ENCODE data around the gene C5orf58. TPM values are rescaled to one million over a fixed set of nuclear protein-coding genes. Genes with fewer than 3 reads are reported as not detected.

The C5orf58 gene
- total and polyA plus RNA-seq, 9 of the 15 experiments (the other 6 are each of a cell fraction or from before 2014, with no cell fraction given): 1.5 to 7.6 (median 5.3) TPM

DNA sequence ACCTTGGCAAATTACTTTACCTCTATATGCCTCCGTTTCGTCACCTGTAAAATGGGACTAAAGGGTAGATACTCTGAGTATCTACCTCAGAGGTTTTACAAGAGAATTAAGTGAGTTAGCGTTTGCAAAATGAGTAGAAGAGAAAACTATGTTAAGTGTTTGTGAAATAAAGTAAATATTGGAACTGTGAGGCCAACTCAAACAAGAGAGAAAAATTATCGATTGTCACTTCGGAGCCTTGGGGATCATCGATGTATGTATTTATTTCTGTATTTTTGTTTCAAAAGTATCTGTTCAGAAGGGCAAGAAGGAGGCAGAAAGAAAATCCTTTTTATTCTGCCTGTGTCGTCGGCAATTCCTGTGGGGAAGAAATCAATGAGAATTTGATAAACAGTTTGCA is 25.8 kb upstream of the C5orf58 start (continued):
- TF ChIP-seq HMG20B (CRISPR knock-in tag; IDR thresholded peaks at IDR 0.05) (no peak), NCOA2 (IDR thresholded peaks at IDR 0.05; ENCODE audit: partially characterized antibody in 2 of 2) (no peak)

DNA sequence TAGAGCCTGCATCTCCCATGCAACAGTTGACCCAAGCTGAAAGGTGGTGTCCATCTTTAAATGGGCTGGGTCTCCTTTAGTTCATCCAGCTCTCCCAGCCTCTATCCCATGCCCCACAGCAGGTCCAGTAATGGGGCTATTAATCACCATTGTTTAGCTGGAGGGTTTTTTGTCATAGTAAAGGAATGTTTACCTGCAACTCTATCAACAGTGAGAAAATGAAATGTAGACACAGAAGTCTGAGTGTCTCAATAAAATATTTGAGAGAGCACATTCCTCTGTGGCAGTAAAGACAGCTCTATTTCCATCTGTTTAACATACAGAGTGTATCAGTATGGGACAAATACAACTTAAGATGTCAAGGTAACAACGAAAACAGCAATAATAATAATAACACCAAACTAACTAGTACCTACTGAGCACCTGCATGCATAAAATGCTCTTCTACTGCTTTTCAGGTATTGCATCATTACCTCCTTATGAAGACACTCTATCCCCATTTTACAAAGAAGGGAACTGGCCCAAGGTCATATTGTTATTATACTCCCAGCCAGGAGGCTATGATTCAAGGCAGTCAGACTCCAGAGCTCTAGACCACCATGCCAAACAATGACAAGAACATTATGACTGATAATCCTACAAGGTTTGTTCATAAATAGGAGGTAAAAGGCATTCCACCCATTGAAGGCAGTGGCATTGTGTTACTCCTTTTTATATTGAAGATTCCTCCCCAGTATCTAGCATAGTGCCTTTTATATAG is 21.0 kb upstream of the C5orf58 start:
- in situ Hi-C loops (cut with MboI): loop anchor here (25.0 kb wide), 1 partner anchor 1224 kb away; no protein-coding TSS in a partner anchor
- TF ChIP-seq, protein P1, sequence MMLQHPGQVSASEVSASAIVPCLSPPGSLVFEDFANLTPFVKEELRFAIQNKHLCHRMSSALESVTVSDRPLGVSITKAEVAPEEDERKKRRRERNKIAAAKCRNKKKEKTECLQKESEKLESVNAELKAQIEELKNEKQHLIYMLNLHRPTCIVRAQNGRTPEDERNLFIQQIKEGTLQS (IDR thresholded peaks at IDR 0.05): 0 out of 2 replicates have a peak, but pooled peaks have one; percentile 35
- TF ChIP-seq, protein P1 (CRISPR knock-in tag; conservative IDR thresholded peaks at IDR 0.05): no peak
- TF ChIP-seq ZNF764 (CRISPR knock-in tag; IDR thresholded peaks at IDR 0.05; ENCODE audit: low read depth) (no peak), CHD1 (IDR thresholded peaks at IDR 0.05; ENCODE audit: low read length) (no peak), MAFF (IDR thresholded peaks at IDR 0.05; ENCODE audit: low read length) (no peak), TCF7 (IDR thresholded peaks at IDR 0.05; ENCODE audit: borderline replicate concordance) (no peak), ZBTB8A (IDR thresholded peaks at IDR 0.05; ENCODE audit: partially characterized antibody) (no peak), SMAD4 (CRISPR knock-in tag; conservative IDR thresholded peaks at IDR 0.05) (no peak), CEBPB (tag; IDR thresholded peaks at IDR 0.05) (peak; percentile 24; the same call in 1 of the 2 replicates), BCOR (IDR thresholded peaks at IDR 0.05) (no peak), ARID2 (IDR thresholded peaks at IDR 0.05) (no peak), HSF4 (CRISPR knock-in tag; IDR thresholded peaks at IDR 0.05; ENCODE audit: borderline replicate concordance) (no peak), ZFP36 (IDR thresholded peaks at IDR 0.05; ENCODE audit: low read depth, low read length, partially characterized antibody) (no peak), MXI1 (IDR thresholded peaks at IDR 0.05; ENCODE audit: low read depth, low read length) (no peak), TOE1 (IDR thresholded peaks at IDR 0.05; ENCODE audit: borderline replicate concordance) (no peak), TOE1 (CRISPR knock-in tag; IDR thresholded peaks at IDR 0.05; ENCODE audit: borderline replicate concordance, low read depth) (no peak), NR3C1 (CRISPR knock-in tag; IDR thresholded peaks at IDR 0.05) (no peak)
- TF ChIP-seq, protein P2, sequence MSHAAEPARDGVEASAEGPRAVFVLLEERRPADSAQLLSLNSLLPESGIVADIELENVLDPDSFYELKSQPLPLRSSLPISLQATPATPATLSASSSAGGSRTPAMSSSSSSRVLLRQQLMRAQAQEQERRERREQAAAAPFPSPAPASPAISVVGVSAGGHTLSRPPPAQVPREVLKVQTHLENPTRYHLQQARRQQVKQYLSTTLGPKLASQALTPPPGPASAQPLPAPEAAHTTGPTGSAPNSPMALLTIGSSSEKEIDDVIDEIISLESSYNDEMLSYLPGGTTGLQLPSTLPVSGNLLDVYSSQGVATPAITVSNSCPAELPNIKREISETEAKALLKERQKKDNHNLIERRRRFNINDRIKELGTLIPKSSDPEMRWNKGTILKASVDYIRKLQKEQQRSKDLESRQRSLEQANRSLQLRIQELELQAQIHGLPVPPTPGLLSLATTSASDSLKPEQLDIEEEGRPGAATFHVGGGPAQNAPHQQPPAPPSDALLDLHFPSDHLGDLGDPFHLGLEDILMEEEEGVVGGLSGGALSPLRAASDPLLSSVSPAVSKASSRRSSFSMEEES (CRISPR knock-in tag; IDR thresholded peaks at IDR 0.05): no peak

More for the DNA sequence above, 21.0 kb upstream of the C5orf58 start:
- Histone ChIP-seq H3K79me2 (ENCODE audit: control insufficient read depth, insufficient read depth, low read length) (no peaks in the 10 kb centered on the region), H3K27ac (ENCODE audit: extremely low read depth, low read depth, low read length) (no peak overlapping the region), H3K9ac (ENCODE audit: insufficient read depth in 1 of 2, low read depth in 2 of 2, low read length in 2 of 2) (no peak overlapping the region), H3K9me3 (replicated peaks; ENCODE audit: control insufficient read depth, insufficient read depth, low read depth, low read length) (no peaks in the 10 kb centered on the region), H3K27me3 (ENCODE audit: control insufficient read depth in 2 of 2, insufficient read depth in 2 of 2, low read length in 2 of 2) (no peaks in the 10 kb centered on the region), H3K36me3 (ENCODE audit: control insufficient read depth, insufficient read depth, low read length) (no peaks in the 10 kb centered on the region), H3K4me1 (replicated peaks in 1 of 2; ENCODE audit: control insufficient read depth in 2 of 2, insufficient read depth in 2 of 2, low read length in 2 of 2) (no peaks in the 10 kb centered on the region), H3K4me3 (no peak overlapping the region), H3K9me1 (ENCODE audit: control insufficient read depth, insufficient read depth, low read length) (no peaks in the 10 kb centered on the region), H2AFZ (ENCODE audit: low read depth, low read length) (no peak overlapping the region), H3K4me2 (ENCODE audit: insufficient read depth, low read length) (no peak overlapping the region), H4K20me1 (replicated peaks; ENCODE audit: control insufficient read depth, insufficient read depth, low read length) (no peaks in the 10 kb centered on the region)
- ChIA-PET POLR2A (interaction anchor here (0.7 kb wide), 1 partner anchor 71 kb away, joined by 4 read pairs; no protein-coding TSS in a partner anchor), CTCF (ENCODE audit: low intra/inter-chr PET ratio) (no interaction called here)
- ATAC-seq (no peak), FAIRE-seq (no peak), DNase-seq (ENCODE audit: extremely low read depth in 1 of 4, low spot score in 3 of 4) (no peak)
- intact Hi-C loops (cut with micrococcal nuclease): no loop called here
- WGBS (ENCODE audit: insufficient coverage, low coverage, missing lambda C conversion rate): 0% methylated on average over 1 of the region's 1 CpG
- no TSS peak for BruUV-seq (replicated peaks)
